ENCODE data around the gene PCOLCE2.

The PCOLCE2 gene

DNA sequence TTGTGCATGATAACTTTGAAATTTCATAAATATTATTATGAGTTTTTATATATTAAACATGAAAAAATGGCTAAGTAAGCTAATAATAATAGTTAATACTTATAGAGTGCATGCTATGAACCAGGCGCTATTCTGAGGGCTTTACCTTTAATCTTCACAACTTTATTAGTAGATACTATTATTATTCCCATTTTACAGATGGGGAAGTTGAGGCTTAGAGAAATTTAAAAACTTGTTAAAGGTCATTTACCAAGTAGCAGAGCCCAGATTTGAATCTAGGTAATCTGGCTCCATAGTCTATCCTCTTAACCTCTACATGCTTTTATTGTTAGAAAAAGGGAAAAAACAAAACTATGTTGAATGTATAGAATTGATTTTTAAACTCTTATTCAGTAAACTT, 104.7 kb downstream of the PCOLCE2 start:
- H3K9me3 Mint-ChIP-seq = no peaks in the 10 kb centered on the region
- H3K4me1 Mint-ChIP-seq = no peaks in the 10 kb centered on the region
- no peaks in the 10 kb centered on the region for H3K36me3 Mint-ChIP-seq
- H3K27me3 Mint-ChIP-seq = no peaks in the 10 kb centered on the region
- ATAC-seq (replicated peaks) (no peak), DNase-seq (no peak)
- H3K27ac Mint-ChIP-seq = no peak overlapping the region
- H3K4me3 Mint-ChIP-seq = no peak overlapping the region

DNA sequence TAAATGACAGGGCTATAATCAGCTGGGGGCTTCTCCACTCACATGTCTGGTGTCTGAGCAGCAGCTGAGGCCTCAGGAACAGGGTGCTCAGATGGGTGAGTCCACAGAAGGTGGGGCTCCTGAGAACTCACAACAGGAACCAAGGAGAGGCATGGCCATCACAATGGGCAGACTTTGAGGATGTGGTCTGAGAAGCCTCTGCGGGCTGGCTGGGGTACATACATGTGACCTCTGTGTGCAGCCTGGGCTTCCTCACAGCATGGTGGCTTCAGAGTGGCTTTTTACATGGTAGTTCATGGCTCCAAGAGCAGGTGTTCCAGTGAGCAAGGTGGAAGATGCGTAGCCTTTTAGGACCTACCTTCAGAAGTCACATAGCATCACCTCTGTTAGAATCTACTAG, 106.3 kb downstream of the PCOLCE2 start:
- Mint-ChIP-seq H3K4me3 (no peak overlapping the region), H3K9me3 (no peaks in the 10 kb centered on the region), H3K4me1 (no peaks in the 10 kb centered on the region), H3K27me3 (no peaks in the 10 kb centered on the region), H3K36me3 (no peaks in the 10 kb centered on the region), H3K27ac (no peak overlapping the region)
- DNase-seq = no peak
- no peak for ATAC-seq (replicated peaks)

DNA sequence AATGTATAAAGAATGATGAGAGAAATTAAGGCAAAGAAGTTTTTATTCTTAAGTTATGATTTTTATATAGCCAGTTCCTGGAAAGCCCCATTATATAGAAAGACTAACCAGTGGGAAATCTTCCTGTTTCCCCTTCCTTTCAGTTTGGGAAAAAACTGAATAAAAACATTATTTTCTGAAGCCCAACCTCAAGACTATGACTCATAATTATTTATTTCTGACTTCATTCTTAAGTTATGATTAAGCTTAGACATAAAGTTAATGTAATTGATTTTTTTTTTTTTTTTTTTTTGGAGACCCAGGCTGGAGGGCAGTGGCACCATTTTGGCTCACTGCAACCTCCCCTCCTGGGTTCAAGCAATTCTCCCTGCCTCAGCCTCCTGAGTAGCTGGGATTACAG, 109.3 kb downstream of the PCOLCE2 start:
- no peak overlapping the region for H3K4me3 Mint-ChIP-seq
- H3K27me3 Mint-ChIP-seq = no peaks in the 10 kb centered on the region
- no peak overlapping the region for H3K27ac Mint-ChIP-seq
- ATAC-seq (replicated peaks) (no peak), DNase-seq (no peak)
- H3K9me3 Mint-ChIP-seq = no peaks in the 10 kb centered on the region
- no peaks in the 10 kb centered on the region for H3K36me3 Mint-ChIP-seq
- no peaks in the 10 kb centered on the region for H3K4me1 Mint-ChIP-seq

DNA sequence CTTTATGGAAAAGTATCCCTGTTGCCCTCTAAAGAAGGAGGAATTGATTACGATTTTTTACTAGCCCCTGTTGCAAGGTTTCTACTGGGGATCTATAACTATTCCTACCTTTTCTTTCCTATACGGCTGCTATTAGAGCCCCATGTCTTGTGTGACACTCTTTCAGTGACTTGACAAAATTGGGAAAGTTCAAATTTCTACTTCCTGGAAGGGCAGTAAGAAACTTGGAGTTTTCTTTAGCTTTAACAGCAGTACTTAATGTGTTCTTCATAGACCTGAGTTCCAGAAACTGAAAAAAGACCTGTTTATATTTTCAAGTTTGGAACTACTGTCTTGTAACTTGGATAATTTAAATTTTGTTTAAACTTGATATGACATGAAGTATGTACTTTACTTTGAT, 110.3 kb downstream of the PCOLCE2 start:
- DNase-seq (no peak), ATAC-seq (replicated peaks) (no peak)
- Mint-ChIP-seq H3K4me3 (no peak overlapping the region), H3K27ac (no peak overlapping the region), H3K36me3 (peaks cover 0 to 4% of the 10 kb centered on the region in 2 donors), H3K4me1 (no peaks in the 10 kb centered on the region), H3K9me3 (no peaks in the 10 kb centered on the region), H3K27me3 (no peaks in the 10 kb centered on the region)

DNA sequence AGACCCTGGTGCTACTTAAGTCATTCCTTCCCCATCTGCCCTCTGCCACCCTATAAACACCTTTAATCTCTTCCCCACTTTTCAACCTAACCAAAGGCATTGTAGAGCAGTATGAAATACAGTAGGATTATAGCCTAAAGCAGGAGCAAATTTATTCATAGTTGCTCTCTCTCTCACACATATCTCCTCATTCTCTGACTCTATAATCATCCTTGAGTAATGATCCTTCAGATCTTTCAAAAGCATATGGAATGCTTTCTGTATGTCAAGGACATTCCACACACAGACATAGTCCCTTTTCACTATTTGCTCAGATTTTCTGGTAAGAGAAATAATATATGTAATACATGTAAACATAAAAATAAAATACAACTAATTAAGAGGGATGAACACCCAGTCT, 111.0 kb downstream of the PCOLCE2 start:
- Mint-ChIP-seq H3K4me3 (no peak overlapping the region), H3K27me3 (no peaks in the 10 kb centered on the region), H3K27ac (no peak overlapping the region), H3K36me3 (peaks cover 0 to 5% of the 10 kb centered on the region in 2 donors), H3K4me1 (no peaks in the 10 kb centered on the region), H3K9me3 (no peaks in the 10 kb centered on the region)
- no peak for DNase-seq
- no peak for ATAC-seq (replicated peaks)

DNA sequence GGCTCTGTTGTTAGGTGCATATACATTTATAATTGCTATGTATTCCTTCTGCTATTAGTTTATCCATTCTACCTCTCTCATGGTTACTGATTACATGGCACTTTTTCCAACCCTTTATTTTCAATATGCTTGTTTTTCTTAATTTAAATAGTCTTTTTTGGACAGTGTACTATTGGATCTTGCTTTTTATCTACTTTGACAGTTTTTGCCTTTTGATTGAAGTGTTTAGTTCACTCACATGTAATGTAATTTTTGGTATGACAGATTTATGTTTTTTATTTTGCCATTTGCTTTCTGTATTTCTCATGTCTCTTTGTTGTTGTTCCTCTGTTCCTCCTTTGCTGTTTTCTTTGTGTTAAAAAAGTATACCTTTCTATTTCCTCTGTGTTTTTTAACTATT, 120.5 kb downstream of the PCOLCE2 start:
- peaks cover 15 to 23% of the 10 kb centered on the region in 2 donors for H3K36me3 Mint-ChIP-seq
- no peak overlapping the region for H3K27ac Mint-ChIP-seq
- no peak for ATAC-seq (replicated peaks)

More for the DNA sequence above, 120.5 kb downstream of the PCOLCE2 start:
- Mint-ChIP-seq H3K27me3 (no peaks in the 10 kb centered on the region), H3K4me1 (no peaks in the 10 kb centered on the region), H3K4me3 (no peak overlapping the region), H3K9me3 (peaks cover 5 to 17% of the 10 kb centered on the region in 2 donors)
- no peak for DNase-seq

All from stimulated activated naive B cell treated with anti-CD40 and anti-IgM and Interleukin-4, amounts not matched to agents 10 μg/mL and 1 μg/mL and 100 μg/mL, for 72 hours (primary cell).